ENCODE results near the gene VWA5B2.
A peak's percentile ranks its signal among the peaks of the same experiment; 100 is the strongest.

The VWA5B2 gene

GRCh38 chr3:184261854-184262763, 32.7 kb downstream of the VWA5B2 start (continued):
- TF ChIP-seq, protein P1, sequence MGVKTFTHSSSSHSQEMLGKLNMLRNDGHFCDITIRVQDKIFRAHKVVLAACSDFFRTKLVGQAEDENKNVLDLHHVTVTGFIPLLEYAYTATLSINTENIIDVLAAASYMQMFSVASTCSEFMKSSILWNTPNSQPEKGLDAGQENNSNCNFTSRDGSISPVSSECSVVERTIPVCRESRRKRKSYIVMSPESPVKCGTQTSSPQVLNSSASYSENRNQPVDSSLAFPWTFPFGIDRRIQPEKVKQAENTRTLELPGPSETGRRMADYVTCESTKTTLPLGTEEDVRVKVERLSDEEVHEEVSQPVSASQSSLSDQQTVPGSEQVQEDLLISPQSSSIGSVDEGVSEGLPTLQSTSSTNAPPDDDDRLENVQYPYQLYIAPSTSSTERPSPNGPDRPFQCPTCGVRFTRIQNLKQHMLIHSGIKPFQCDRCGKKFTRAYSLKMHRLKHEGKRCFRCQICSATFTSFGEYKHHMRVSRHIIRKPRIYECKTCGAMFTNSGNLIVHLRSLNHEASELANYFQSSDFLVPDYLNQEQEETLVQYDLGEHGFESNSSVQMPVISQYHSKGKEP (tag by site-specific recombination; IDR thresholded peaks at IDR 0.05): no peak
- TF ChIP-seq ZNF843 (tag by site-specific recombination; IDR thresholded peaks at IDR 0.05): no peak
- TF ChIP-seq ZNF302 (tag by site-specific recombination; IDR thresholded peaks at IDR 0.05; ENCODE audit: low read depth): no peak
- 0 out of 2 replicates have a peak, but pooled peaks have one; percentile 78 for TF ChIP-seq ZFP37 (tag by site-specific recombination; IDR thresholded peaks at IDR 0.05)
- TF ChIP-seq BCL11A (tag by site-specific recombination; IDR thresholded peaks at IDR 0.05; ENCODE audit: low read depth): no peak
- no peak for TF ChIP-seq PRDM1 (tag by site-specific recombination; IDR thresholded peaks at IDR 0.05)
- TF ChIP-seq TRIM28 (IDR thresholded peaks at IDR 0.05; ENCODE audit: borderline replicate concordance, low read length): no peak
- TF ChIP-seq ZIC2 (tag by site-specific recombination; IDR thresholded peaks at IDR 0.05): peak; percentile 45
- no peak for TF ChIP-seq ZBTB11 (tag by site-specific recombination; conservative IDR thresholded peaks at IDR 0.05; ENCODE audit: low read depth)
- TF ChIP-seq, protein P2, sequence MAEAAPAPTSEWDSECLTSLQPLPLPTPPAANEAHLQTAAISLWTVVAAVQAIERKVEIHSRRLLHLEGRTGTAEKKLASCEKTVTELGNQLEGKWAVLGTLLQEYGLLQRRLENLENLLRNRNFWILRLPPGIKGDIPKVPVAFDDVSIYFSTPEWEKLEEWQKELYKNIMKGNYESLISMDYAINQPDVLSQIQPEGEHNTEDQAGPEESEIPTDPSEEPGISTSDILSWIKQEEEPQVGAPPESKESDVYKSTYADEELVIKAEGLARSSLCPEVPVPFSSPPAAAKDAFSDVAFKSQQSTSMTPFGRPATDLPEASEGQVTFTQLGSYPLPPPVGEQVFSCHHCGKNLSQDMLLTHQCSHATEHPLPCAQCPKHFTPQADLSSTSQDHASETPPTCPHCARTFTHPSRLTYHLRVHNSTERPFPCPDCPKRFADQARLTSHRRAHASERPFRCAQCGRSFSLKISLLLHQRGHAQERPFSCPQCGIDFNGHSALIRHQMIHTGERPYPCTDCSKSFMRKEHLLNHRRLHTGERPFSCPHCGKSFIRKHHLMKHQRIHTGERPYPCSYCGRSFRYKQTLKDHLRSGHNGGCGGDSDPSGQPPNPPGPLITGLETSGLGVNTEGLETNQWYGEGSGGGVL (tag by site-specific recombination; IDR thresholded peaks at IDR 0.05): peak; percentile 59
- no peak for TF ChIP-seq ZNF16 (tag by site-specific recombination; IDR thresholded peaks at IDR 0.05; ENCODE audit: low read depth)
- no peak for TF ChIP-seq ZNF521 (tag by site-specific recombination; IDR thresholded peaks at IDR 0.05)
- TF ChIP-seq ZNF548 (tag by site-specific recombination; IDR thresholded peaks at IDR 0.05): no peak
- TF ChIP-seq ZNF624 (tag by site-specific recombination; IDR thresholded peaks at IDR 0.05): no peak
- TF ChIP-seq KLF17 (tag by site-specific recombination; IDR thresholded peaks at IDR 0.05): no peak
- TF ChIP-seq, protein P3, sequence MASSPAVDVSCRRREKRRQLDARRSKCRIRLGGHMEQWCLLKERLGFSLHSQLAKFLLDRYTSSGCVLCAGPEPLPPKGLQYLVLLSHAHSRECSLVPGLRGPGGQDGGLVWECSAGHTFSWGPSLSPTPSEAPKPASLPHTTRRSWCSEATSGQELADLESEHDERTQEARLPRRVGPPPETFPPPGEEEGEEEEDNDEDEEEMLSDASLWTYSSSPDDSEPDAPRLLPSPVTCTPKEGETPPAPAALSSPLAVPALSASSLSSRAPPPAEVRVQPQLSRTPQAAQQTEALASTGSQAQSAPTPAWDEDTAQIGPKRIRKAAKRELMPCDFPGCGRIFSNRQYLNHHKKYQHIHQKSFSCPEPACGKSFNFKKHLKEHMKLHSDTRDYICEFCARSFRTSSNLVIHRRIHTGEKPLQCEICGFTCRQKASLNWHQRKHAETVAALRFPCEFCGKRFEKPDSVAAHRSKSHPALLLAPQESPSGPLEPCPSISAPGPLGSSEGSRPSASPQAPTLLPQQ (tag by site-specific recombination; IDR thresholded peaks at IDR 0.05): peak; percentile 35; the same call in 1 of the 2 replicates
- no peak for TF ChIP-seq ZNF133 (tag by site-specific recombination; IDR thresholded peaks at IDR 0.05)
- TF ChIP-seq ZNF571 (tag by site-specific recombination; IDR thresholded peaks at IDR 0.05): no peak
- no peak for TF ChIP-seq ZNF416 (tag by site-specific recombination; IDR thresholded peaks at IDR 0.05)
- TF ChIP-seq REPIN1 (tag by site-specific recombination; IDR thresholded peaks at IDR 0.05; ENCODE audit: low read depth): no peak
- TF ChIP-seq ZNF274 (IDR thresholded peaks at IDR 0.05; ENCODE audit: low read length): no peak
- no peak for TF ChIP-seq ZNF274 (tag by site-specific recombination; IDR thresholded peaks at IDR 0.05; ENCODE audit: borderline replicate concordance)
- peak; percentile 77 for TF ChIP-seq ZNF335 (tag by site-specific recombination; conservative IDR thresholded peaks at IDR 0.05)
- TF ChIP-seq ZNF423 (tag by site-specific recombination; IDR thresholded peaks at IDR 0.05): no peak
- TF ChIP-seq ZNF138 (tag by site-specific recombination; IDR thresholded peaks at IDR 0.05; ENCODE audit: borderline replicate concordance): no peak
- TF ChIP-seq, protein P4, sequence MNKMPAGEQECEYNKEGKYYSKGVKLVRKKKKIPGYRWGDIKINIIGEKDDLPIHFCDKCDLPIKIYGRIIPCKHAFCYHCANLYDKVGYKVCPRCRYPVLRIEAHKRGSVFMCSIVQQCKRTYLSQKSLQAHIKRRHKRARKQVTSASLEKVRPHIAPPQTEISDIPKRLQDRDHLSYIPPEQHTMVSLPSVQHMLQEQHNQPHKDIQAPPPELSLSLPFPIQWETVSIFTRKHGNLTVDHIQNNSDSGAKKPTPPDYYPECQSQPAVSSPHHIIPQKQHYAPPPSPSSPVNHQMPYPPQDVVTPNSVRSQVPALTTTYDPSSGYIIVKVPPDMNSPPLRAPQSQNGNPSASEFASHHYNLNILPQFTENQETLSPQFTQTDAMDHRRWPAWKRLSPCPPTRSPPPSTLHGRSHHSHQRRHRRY (tag by site-specific recombination; IDR thresholded peaks at IDR 0.05): no peak
- no peak for TF ChIP-seq ZNF157 (tag by site-specific recombination; IDR thresholded peaks at IDR 0.05)
- TF ChIP-seq ZNF239 (tag by site-specific recombination; IDR thresholded peaks at IDR 0.05): no peak
- TF ChIP-seq ZNF473 (tag by site-specific recombination; IDR thresholded peaks at IDR 0.05): no peak

All from HEK293 (cell line).